PC-9 (cell line): ENCODE measurements around the gene CDC42EP3.

Experiments used
- CTCF ChIP-seq: fragments of 200-600 bp; sonication (generic); conservative IDR thresholded peaks from 2 replicates; pipeline ENCODE4 v1.6.1; 2017; ENCODE audit warnings: mixed run types, antibody characterized with exemption, mild to moderate bottlenecking, moderate library complexity
- EZH2 ChIP-seq: fragments of 200-600 bp; sonication (generic); IDR thresholded peaks from 2 replicates; pipeline ENCODE4 v1.8.0; 2017; ENCODE audit warnings: antibody characterized with exemption, low read depth

GRCh38 chr2:37672870-37673184 lies 1.4 kb upstream of the CDC42EP3 start:
- TF ChIP-seq EZH2 (no peak), CTCF (no peak)
